PC-9 (cell line): ENCODE results near the gene SYPL1.

Experiments
- EZH2 ChIP-seq: fragments of 200-600 bp; sonication (generic); IDR thresholded peaks from 2 replicates; pipeline ENCODE4 v1.8.0; 2017; ENCODE audit warnings: antibody characterized with exemption, low read depth
- TF ChIP-seq, protein P1 (sequence below): fragments of 200-600 bp; sonication (generic); conservative IDR thresholded peaks from 2 replicates; pipeline ENCODE4 v1.6.1; 2017; ENCODE audit warnings: mixed run types, antibody characterized with exemption, mild to moderate bottlenecking, moderate library complexity

- TF ChIP-seq, protein P1, sequence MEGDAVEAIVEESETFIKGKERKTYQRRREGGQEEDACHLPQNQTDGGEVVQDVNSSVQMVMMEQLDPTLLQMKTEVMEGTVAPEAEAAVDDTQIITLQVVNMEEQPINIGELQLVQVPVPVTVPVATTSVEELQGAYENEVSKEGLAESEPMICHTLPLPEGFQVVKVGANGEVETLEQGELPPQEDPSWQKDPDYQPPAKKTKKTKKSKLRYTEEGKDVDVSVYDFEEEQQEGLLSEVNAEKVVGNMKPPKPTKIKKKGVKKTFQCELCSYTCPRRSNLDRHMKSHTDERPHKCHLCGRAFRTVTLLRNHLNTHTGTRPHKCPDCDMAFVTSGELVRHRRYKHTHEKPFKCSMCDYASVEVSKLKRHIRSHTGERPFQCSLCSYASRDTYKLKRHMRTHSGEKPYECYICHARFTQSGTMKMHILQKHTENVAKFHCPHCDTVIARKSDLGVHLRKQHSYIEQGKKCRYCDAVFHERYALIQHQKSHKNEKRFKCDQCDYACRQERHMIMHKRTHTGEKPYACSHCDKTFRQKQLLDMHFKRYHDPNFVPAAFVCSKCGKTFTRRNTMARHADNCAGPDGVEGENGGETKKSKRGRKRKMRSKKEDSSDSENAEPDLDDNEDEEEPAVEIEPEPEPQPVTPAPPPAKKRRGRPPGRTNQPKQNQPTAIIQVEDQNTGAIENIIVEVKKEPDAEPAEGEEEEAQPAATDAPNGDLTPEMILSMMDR: no peak
- no peak for TF ChIP-seq EZH2
Observed at GRCh38 chr7:106089647-106090046, 22.5 kb downstream of the SYPL1 start.
